ENCODE results near the gene TRIM58.

The TRIM58 gene

GRCh38 chr1:247913786-247914185 lies 56.8 kb downstream of the TRIM58 start:
- H3K4me1 ChIP-seq (ENCODE audit: control insufficient read depth in 5 of 5, insufficient read depth in 5 of 5, low read length in 5 of 5), result no peaks in the 10 kb centered on the region
- H3K4me3 ChIP-seq (ENCODE audit: low read depth in 1 of 5, low read length in 5 of 5), result no peak overlapping the region
- no peaks in the 10 kb centered on the region for H3K9me3 ChIP-seq (ENCODE audit: control insufficient read depth in 5 of 5, low read length in 5 of 5)
- H3K27ac ChIP-seq (ENCODE audit: low read depth, low read length), result no peak overlapping the region
- H3K36me3 ChIP-seq (ENCODE audit: control insufficient read depth in 5 of 5, insufficient read depth in 5 of 5, low read length in 5 of 5), result no peaks in the 10 kb centered on the region
- peaks cover 0 to 2% (median 0%) of the 10 kb centered on the region in 5 donors for H3K27me3 ChIP-seq (ENCODE audit: control insufficient read depth in 5 of 5, insufficient read depth in 4 of 5, low read length in 5 of 5)
- no peak overlapping the region for H3K9ac ChIP-seq (ENCODE audit: low read length in 5 of 5)

- H3K27me3 ChIP-seq (ENCODE audit: control insufficient read depth in 5 of 5, insufficient read depth in 4 of 5, low read length in 5 of 5), result peaks cover 0 to 2% (median 0%) of the 10 kb centered on the region in 5 donors
- no peaks in the 10 kb centered on the region for H3K9me3 ChIP-seq (ENCODE audit: control insufficient read depth in 5 of 5, low read length in 5 of 5)
- no peak overlapping the region for H3K9ac ChIP-seq (ENCODE audit: low read length in 5 of 5)
- no peaks in the 10 kb centered on the region for H3K4me1 ChIP-seq (ENCODE audit: control insufficient read depth in 5 of 5, insufficient read depth in 5 of 5, low read length in 5 of 5)
- no peak overlapping the region for H3K4me3 ChIP-seq (ENCODE audit: low read depth in 1 of 5, low read length in 5 of 5)
- H3K27ac ChIP-seq (ENCODE audit: low read depth, low read length), result no peak overlapping the region
- H3K36me3 ChIP-seq (ENCODE audit: control insufficient read depth in 5 of 5, insufficient read depth in 5 of 5, low read length in 5 of 5), result no peaks in the 10 kb centered on the region
Observed at GRCh38 chr1:247914941-247915662, 58.1 kb downstream of the TRIM58 start.

GRCh38 chr1:247919952-247920351 lies 63.0 kb downstream of the TRIM58 start, which contains the start of gene OR2T8:
Gene OR2T8, plus strand, starts transcription at chr1:247920252. Its CDS starts 766 bp downstream, at chr1:247921018.
- peaks cover 0 to 3% (median 0%) of the 10 kb centered on the region in 5 donors for H3K9me3 ChIP-seq (ENCODE audit: control insufficient read depth in 5 of 5, low read length in 5 of 5)
- no peak within 1 kb of the TSS for H3K27ac ChIP-seq (ENCODE audit: low read depth, low read length)
- H3K36me3 ChIP-seq (ENCODE audit: control insufficient read depth in 5 of 5, insufficient read depth in 5 of 5, low read length in 5 of 5), result no peaks in the 10 kb centered on the region
- no peak within 1 kb of the TSS for H3K9ac ChIP-seq (ENCODE audit: low read length in 5 of 5)
- H3K4me3 ChIP-seq (ENCODE audit: low read depth in 1 of 5, low read length in 5 of 5), result no peak within 1 kb of the TSS
- H3K4me1 ChIP-seq (ENCODE audit: control insufficient read depth in 5 of 5, insufficient read depth in 5 of 5, low read length in 5 of 5), result no peaks in the 10 kb centered on the region
- H3K27me3 ChIP-seq (ENCODE audit: control insufficient read depth in 5 of 5, insufficient read depth in 4 of 5, low read length in 5 of 5), result peaks cover 0 to 2% (median 0%) of the 10 kb centered on the region in 5 donors

- H3K4me1 ChIP-seq (ENCODE audit: control insufficient read depth in 5 of 5, insufficient read depth in 5 of 5, low read length in 5 of 5), result no peaks in the 10 kb centered on the region
- no peak overlapping the region for H3K4me3 ChIP-seq (ENCODE audit: low read depth in 1 of 5, low read length in 5 of 5)
- H3K27ac ChIP-seq (ENCODE audit: low read depth, low read length), result no peak overlapping the region
- H3K9me3 ChIP-seq (ENCODE audit: control insufficient read depth in 5 of 5, low read length in 5 of 5), result peaks cover 0 to 4% (median 0%) of the 10 kb centered on the region in 5 donors
- no peaks in the 10 kb centered on the region for H3K36me3 ChIP-seq (ENCODE audit: control insufficient read depth in 5 of 5, insufficient read depth in 5 of 5, low read length in 5 of 5)
- no peak overlapping the region for H3K9ac ChIP-seq (ENCODE audit: low read length in 5 of 5)
- H3K27me3 ChIP-seq (ENCODE audit: control insufficient read depth in 5 of 5, insufficient read depth in 4 of 5, low read length in 5 of 5), result no peaks in the 10 kb centered on the region
Observed at GRCh38 chr1:247923941-247924340, 67.0 kb downstream of the TRIM58 start.

GRCh38 chr1:247924868-247925267 lies 67.9 kb downstream of the TRIM58 start, which contains the start of gene OR2AJ1:
Gene OR2AJ1, plus strand, starts transcription at chr1:247924889. Its CDS starts 8,880 bp downstream, at chr1:247933769.
- no peak within 1 kb of the TSS for H3K27ac ChIP-seq (ENCODE audit: low read depth, low read length)
- H3K4me3 ChIP-seq (ENCODE audit: low read depth in 1 of 5, low read length in 5 of 5), result no peak within 1 kb of the TSS
- H3K9ac ChIP-seq (ENCODE audit: low read length in 5 of 5), result no peak within 1 kb of the TSS
- no peaks in the 10 kb centered on the region for H3K27me3 ChIP-seq (ENCODE audit: control insufficient read depth in 5 of 5, insufficient read depth in 4 of 5, low read length in 5 of 5)
- peaks cover 0 to 4% (median 0%) of the 10 kb centered on the region in 5 donors for H3K9me3 ChIP-seq (ENCODE audit: control insufficient read depth in 5 of 5, low read length in 5 of 5)
- no peaks in the 10 kb centered on the region for H3K36me3 ChIP-seq (ENCODE audit: control insufficient read depth in 5 of 5, insufficient read depth in 5 of 5, low read length in 5 of 5)
- H3K4me1 ChIP-seq (ENCODE audit: control insufficient read depth in 5 of 5, insufficient read depth in 5 of 5, low read length in 5 of 5), result no peaks in the 10 kb centered on the region
